GM23338 (cell line): ENCODE results near the gene CDHR2.

Experiments
- CREB1 ChIP-seq: fragments of 250-450 bp; sonication (Bioruptor Pico); IDR thresholded peaks from 2 replicates; pipeline ENCODE4 v1.5.0; 2020; ENCODE audit warnings: low read depth, mild to moderate bottlenecking, moderate library complexity
- EZH2 ChIP-seq: fragments of 200-600 bp; sonication (generic); IDR thresholded peaks from one replicate; pipeline ENCODE4 v1.8.0; 2017; ENCODE audit warnings: antibody characterized with exemption, mild to moderate bottlenecking, low read depth; ENCODE audit not compliant: unreplicated experiment
- EZH2phosphoT487 ChIP-seq: fragments of 200-600 bp; sonication (generic); IDR thresholded peaks from one replicate; pipeline ENCODE4 v1.8.1; 2018; ENCODE audit warnings: antibody characterized with exemption; ENCODE audit not compliant: unreplicated experiment
- JUNB ChIP-seq: IDR thresholded peaks from one replicate; pipeline ENCODE4 v1.6.1; 2016; ENCODE audit warnings: antibody characterized with exemption; ENCODE audit not compliant: unreplicated experiment
- POLR2AphosphoS5 ChIP-seq: IDR thresholded peaks from 2 replicates; pipeline ENCODE4 v1.6.1; 2016; ENCODE audit warnings: antibody characterized with exemption, low read depth
- STAT1 ChIP-seq: IDR thresholded peaks from one replicate; pipeline ENCODE4 v1.6.1; 2016; ENCODE audit warnings: antibody characterized with exemption; ENCODE audit not compliant: unreplicated experiment
- TF ChIP-seq, protein P1 (sequence below), 2 experiments: fragments of 200-600 bp in 1 of 2; sonication (generic) in 1 of 2; conservative IDR thresholded peaks; 2 replicates each; pipeline versions ENCODE4 v1.5.1 to v1.6.1; 2016 to 2017; ENCODE audit warnings: antibody characterized with exemption in 2 of 2, low read depth in 2 of 2, mild to moderate bottlenecking in 2 of 2, moderate library complexity in 1 of 2
- TF ChIP-seq, protein P2 (sequence below): IDR thresholded peaks from one replicate; pipeline ENCODE4 v1.6.1; 2018; ENCODE audit warnings: antibody characterized with exemption; ENCODE audit not compliant: unreplicated experiment

DNA sequence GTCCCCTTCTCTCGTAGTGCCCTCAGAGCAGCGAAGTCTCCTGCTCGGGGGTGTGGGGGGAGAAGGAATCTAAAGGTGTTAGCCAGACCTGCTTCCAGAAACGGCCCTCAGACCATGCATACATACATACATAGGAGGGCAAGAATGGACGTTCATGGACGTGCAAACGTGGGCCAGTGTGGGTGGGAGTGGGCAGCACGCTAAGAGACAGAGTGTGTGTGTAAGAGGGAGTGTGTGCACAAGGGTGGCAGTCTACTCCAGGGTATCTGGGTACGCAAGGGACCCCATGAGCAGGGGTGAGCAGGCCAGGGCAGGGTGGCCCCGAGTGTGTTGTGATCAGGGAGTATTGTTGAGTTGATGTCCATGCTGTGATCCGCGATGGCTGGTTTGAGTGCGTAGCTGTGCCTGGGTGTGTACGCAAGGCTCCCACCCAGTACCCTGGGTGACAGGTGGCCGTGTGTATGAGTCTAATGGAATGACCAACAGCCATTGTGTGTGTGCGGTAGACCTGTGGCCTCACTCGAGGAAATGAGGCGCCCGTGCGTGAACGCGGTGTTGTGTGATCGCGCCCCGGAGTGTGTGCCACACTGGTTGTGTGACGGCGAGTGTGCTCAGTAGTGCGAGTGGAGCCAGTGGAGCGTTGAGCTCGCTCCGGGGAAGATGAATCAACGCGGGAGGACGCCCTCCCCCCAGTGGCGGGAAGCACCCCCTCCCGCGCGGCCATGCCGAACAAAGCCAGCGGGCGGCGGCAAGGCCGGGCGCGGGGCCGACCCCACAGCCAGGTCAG lies 60.0 kb downstream of the CDHR2 start:
- TF ChIP-seq EZH2phosphoT487 (no peak), POLR2AphosphoS5 (no peak), JUNB (no peak), EZH2 (no peak), CREB1 (no peak), STAT1 (no peak)
- TF ChIP-seq, protein P1, sequence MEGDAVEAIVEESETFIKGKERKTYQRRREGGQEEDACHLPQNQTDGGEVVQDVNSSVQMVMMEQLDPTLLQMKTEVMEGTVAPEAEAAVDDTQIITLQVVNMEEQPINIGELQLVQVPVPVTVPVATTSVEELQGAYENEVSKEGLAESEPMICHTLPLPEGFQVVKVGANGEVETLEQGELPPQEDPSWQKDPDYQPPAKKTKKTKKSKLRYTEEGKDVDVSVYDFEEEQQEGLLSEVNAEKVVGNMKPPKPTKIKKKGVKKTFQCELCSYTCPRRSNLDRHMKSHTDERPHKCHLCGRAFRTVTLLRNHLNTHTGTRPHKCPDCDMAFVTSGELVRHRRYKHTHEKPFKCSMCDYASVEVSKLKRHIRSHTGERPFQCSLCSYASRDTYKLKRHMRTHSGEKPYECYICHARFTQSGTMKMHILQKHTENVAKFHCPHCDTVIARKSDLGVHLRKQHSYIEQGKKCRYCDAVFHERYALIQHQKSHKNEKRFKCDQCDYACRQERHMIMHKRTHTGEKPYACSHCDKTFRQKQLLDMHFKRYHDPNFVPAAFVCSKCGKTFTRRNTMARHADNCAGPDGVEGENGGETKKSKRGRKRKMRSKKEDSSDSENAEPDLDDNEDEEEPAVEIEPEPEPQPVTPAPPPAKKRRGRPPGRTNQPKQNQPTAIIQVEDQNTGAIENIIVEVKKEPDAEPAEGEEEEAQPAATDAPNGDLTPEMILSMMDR (conservative IDR thresholded peaks at IDR 0.05; ENCODE audit: low read depth in 2 of 2) = no peak
- TF ChIP-seq, protein P2, sequence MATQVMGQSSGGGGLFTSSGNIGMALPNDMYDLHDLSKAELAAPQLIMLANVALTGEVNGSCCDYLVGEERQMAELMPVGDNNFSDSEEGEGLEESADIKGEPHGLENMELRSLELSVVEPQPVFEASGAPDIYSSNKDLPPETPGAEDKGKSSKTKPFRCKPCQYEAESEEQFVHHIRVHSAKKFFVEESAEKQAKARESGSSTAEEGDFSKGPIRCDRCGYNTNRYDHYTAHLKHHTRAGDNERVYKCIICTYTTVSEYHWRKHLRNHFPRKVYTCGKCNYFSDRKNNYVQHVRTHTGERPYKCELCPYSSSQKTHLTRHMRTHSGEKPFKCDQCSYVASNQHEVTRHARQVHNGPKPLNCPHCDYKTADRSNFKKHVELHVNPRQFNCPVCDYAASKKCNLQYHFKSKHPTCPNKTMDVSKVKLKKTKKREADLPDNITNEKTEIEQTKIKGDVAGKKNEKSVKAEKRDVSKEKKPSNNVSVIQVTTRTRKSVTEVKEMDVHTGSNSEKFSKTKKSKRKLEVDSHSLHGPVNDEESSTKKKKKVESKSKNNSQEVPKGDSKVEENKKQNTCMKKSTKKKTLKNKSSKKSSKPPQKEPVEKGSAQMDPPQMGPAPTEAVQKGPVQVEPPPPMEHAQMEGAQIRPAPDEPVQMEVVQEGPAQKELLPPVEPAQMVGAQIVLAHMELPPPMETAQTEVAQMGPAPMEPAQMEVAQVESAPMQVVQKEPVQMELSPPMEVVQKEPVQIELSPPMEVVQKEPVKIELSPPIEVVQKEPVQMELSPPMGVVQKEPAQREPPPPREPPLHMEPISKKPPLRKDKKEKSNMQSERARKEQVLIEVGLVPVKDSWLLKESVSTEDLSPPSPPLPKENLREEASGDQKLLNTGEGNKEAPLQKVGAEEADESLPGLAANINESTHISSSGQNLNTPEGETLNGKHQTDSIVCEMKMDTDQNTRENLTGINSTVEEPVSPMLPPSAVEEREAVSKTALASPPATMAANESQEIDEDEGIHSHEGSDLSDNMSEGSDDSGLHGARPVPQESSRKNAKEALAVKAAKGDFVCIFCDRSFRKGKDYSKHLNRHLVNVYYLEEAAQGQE = no peak
